Erythroblast (primary cell): ENCODE measurements around the gene EIF1AD.

Experiments
- GATA1 ChIP-seq: IDR thresholded peaks from 2 replicates; pipeline ENCODE4 v1.6.1; 2011; ENCODE audit warnings: low read depth, mild to moderate bottlenecking, control low read depth, low read length, moderate library complexity
- POLR2A ChIP-seq: IDR thresholded peaks from 2 replicates; pipeline ENCODE4 v1.6.1; 2011; ENCODE audit warnings: mild to moderate bottlenecking, low read length

DNA sequence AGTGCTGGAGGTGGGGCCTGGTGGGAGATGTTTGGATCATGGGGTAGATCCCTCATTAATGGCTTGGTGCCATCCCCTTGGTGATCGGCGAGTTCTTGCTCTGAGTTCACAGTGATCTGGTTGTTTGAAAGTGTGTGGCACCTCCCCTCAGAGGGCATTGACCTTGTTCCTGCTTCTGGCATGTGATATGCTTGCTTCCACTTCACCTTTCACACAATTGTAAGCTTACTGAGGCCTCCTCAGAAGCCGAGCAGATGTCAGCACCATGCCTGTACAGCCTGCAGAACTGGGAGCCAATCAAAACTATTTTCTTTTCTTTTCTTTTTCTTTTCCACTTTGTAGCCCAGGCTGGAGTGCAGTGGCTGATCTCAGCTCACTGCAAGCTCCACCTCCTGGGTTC, 35.4 kb upstream of the EIF1AD start:
- TF ChIP-seq POLR2A (no peak), GATA1 (no peak)
